ENCODE results near the gene FBXL17. TPM values are rescaled to one million over a fixed set of nuclear protein-coding genes. Genes with fewer than 3 reads are reported as not detected.

Gene FBXL17
- total RNA-seq, 1 donor from 2014 or later = 7.0 TPM

DNA sequence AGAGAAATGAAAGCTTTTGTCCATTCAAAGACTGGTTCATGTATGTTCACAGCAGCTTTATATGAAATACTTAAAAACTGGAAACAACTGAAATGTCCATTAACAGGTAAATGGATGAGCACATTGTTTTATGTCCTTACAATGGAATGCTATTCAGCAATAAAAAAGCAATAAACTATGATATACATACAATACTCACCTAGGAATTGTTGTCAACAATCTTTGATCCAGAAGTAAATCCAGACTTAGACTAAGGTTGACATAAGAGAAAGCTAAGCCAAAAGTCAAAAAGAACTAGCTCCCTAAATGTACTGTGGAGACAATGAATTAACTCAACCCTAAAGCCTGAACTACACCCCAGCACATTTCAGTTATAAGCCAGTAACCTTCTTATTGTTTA is 54.9 kb downstream of the FBXL17 start:
- Mint-ChIP-seq H3K36me3 (ENCODE audit: low read depth) (no peaks in the 10 kb centered on the region), H3K27me3 (ENCODE audit: low read depth) (no peaks in the 10 kb centered on the region), H3K4me1 (ENCODE audit: low read depth) (no peaks in the 10 kb centered on the region), H3K27ac (no peak overlapping the region), H3K4me3 (ENCODE audit: low read depth) (no peak overlapping the region), H3K9me3 (no peaks in the 10 kb centered on the region)
- DNase-seq (ENCODE audit: low spot score) = no peak
- intact Hi-C loops (cut with micrococcal nuclease) = no loop called here

DNA sequence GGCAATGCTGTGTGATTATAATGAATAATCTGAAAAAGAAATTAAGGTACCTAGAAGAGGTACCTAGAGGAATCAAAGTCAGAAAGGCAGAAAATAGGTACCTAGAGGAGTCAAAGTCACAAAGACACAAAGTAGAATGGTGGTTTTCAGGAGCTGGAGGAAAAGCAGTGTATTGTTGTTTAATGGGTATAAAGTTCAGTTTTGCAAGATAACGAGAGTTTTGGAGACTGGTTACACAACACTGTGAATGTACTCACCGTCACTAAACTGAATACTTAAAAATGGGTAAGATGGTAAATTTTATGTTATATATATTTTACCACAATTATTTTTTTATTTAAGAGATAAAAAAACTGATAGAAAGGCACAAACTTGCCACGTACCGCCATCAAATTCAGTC is 57.0 kb downstream of the FBXL17 start:
- Mint-ChIP-seq H3K4me3 (ENCODE audit: low read depth) (no peak overlapping the region), H3K36me3 (ENCODE audit: low read depth) (no peaks in the 10 kb centered on the region), H3K27ac (no peak overlapping the region), H3K27me3 (ENCODE audit: low read depth) (no peaks in the 10 kb centered on the region), H3K9me3 (no peaks in the 10 kb centered on the region), H3K4me1 (ENCODE audit: low read depth) (no peaks in the 10 kb centered on the region)
- no peak for DNase-seq (ENCODE audit: low spot score)
- intact Hi-C loops (cut with micrococcal nuclease) = no loop called here

DNA sequence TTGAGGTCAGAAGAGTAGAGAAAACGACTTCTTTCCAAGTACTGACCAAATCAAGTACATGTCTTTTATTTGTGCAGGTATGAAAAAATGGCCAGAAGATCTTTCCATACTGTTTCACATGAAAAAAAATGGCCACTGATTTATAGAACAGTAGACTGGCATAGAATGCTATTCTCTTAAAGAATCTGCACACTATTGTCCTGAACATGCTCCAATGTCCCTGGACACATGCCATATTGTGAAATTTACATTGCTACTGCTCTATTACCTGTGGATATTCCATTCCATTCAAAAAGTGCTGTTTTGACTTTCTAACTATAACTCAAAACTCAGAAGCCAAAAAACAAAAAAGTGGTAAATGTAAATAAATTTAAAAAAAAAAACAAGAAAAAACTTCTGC is 60.6 kb downstream of the FBXL17 start:
- no peaks in the 10 kb centered on the region for H3K9me3 Mint-ChIP-seq
- no peaks in the 10 kb centered on the region for H3K36me3 Mint-ChIP-seq (ENCODE audit: low read depth)
- no peaks in the 10 kb centered on the region for H3K27me3 Mint-ChIP-seq (ENCODE audit: low read depth)
- no peak overlapping the region for H3K4me3 Mint-ChIP-seq (ENCODE audit: low read depth)
- intact Hi-C loops (cut with micrococcal nuclease) = no loop called here
- no peak overlapping the region for H3K27ac Mint-ChIP-seq
- H3K4me1 Mint-ChIP-seq (ENCODE audit: low read depth) = no peaks in the 10 kb centered on the region
- DNase-seq (ENCODE audit: low spot score) = no peak

DNA sequence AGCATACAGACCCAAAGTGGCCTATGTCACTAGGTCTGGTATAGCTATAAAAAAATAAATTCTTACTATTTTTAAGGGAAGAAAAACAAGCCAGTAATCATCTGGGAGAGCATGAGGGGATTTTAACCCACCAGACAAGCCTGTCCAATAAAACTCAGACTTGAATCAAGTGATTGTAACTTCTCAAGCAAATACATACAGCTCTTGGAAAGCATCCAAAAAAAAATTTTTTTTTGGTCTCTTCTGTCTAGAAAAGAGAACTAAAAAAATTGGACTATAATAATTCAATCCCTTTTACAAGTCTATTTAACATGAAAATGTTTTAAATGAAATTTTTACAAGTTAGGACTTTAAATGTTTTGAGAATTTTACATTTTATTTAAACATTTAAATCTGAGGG is 61.7 kb downstream of the FBXL17 start:
- Mint-ChIP-seq H3K36me3 (ENCODE audit: low read depth) (no peaks in the 10 kb centered on the region), H3K27ac (no peak overlapping the region), H3K9me3 (no peaks in the 10 kb centered on the region), H3K27me3 (ENCODE audit: low read depth) (no peaks in the 10 kb centered on the region), H3K4me3 (ENCODE audit: low read depth) (no peak overlapping the region), H3K4me1 (ENCODE audit: low read depth) (no peaks in the 10 kb centered on the region)
- DNase-seq (ENCODE audit: low spot score) = no peak
- intact Hi-C loops (cut with micrococcal nuclease) = no loop called here

DNA sequence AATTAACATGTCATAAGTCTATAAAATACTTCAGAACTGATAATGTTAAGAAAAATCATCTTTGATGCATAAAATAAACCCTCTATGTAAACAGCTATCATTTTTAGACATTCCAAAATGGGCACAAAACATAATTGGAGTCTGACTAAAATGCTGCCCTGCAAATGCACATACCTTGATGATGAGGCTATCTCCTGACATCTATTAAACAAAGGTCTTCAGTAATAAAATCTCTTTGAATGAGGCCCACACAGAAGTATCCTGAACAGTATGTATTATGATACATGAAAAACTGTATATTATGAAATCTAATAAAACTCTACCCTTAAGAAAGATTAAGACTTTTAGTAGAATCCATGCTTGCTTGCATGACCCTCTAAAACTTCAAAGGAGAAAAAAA is 66.1 kb downstream of the FBXL17 start:
- Mint-ChIP-seq H3K27me3 (ENCODE audit: low read depth) (no peaks in the 10 kb centered on the region), H3K36me3 (ENCODE audit: low read depth) (no peaks in the 10 kb centered on the region), H3K9me3 (no peaks in the 10 kb centered on the region), H3K4me3 (ENCODE audit: low read depth) (no peak overlapping the region), H3K27ac (no peak overlapping the region), H3K4me1 (ENCODE audit: low read depth) (peaks cover 4% of the 10 kb centered on the region)
- no peak for DNase-seq (ENCODE audit: low spot score)
- intact Hi-C loops (cut with micrococcal nuclease) = no loop called here

DNA sequence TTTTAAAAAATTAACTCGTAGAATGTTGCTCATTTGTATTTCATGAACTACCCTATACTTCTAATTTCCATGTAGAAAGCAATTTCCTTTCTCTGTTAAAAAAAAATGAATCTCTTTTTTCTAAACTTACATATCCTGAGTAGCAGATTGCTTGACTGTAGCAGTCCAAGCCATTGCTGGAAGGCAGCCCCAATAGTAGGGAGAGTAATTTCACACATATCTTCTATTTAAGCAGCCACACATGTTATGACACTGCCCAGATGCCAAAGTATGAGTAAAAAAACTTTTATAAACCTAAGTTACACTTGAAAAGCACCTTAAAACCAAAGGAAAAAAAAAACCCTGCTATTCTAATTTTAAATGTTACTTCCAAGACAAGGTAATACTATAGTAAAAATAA is 69.6 kb downstream of the FBXL17 start:
- no peaks in the 10 kb centered on the region for H3K9me3 Mint-ChIP-seq
- H3K27me3 Mint-ChIP-seq (ENCODE audit: low read depth) = no peaks in the 10 kb centered on the region
- no peak for DNase-seq (ENCODE audit: low spot score)
- peaks cover 4% of the 10 kb centered on the region for H3K4me1 Mint-ChIP-seq (ENCODE audit: low read depth)
- no peak overlapping the region for H3K27ac Mint-ChIP-seq
- H3K36me3 Mint-ChIP-seq (ENCODE audit: low read depth) = no peaks in the 10 kb centered on the region
- intact Hi-C loops (cut with micrococcal nuclease) = no loop called here
- no peak overlapping the region for H3K4me3 Mint-ChIP-seq (ENCODE audit: low read depth)

DNA sequence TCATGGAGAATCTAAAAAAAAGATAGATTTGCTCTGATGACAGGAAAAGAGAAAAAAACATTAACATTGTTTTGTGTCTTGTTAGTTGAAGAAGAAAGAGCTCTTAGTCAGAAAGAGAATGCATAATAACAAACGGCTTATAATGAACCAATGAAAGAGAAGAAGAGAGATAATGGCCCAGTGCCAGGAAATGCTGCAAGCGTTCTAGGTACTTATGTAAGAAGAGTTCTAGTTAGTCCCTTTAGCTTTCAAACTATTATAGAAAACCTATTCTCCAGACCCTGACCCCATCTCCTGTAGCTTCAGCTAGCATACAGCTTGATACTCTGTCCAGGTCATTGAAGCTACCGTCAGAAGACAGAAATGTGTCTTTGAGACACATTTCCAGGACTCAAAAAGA is 70.2 kb downstream of the FBXL17 start:
- H3K27me3 Mint-ChIP-seq (ENCODE audit: low read depth) = no peaks in the 10 kb centered on the region
- peaks cover 4% of the 10 kb centered on the region for H3K4me1 Mint-ChIP-seq (ENCODE audit: low read depth)
- H3K9me3 Mint-ChIP-seq = no peaks in the 10 kb centered on the region
- intact Hi-C loops (cut with micrococcal nuclease) = no loop called here
- no peak for DNase-seq (ENCODE audit: low spot score)
- H3K4me3 Mint-ChIP-seq (ENCODE audit: low read depth) = no peak overlapping the region
- no peak overlapping the region for H3K27ac Mint-ChIP-seq
- H3K36me3 Mint-ChIP-seq (ENCODE audit: low read depth) = no peaks in the 10 kb centered on the region

DNA sequence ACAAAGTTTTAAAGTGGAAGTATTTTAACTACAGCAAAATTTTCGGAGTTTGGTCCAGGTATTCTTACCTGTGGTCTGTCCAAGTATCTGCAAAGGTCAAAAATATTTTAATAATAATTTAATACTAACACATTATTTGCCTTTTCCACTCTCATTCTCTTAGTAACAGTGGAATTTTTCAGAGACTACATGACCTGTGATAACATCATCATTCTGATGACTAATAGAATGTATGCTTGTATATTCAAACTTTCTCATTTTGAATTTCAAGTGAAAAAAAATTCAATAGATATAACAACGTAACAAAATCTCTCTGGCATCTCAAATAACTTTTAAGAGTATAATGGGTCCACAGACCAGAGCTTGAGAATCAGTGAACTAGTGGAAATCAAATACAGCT is 78.3 kb downstream of the FBXL17 start:
- Mint-ChIP-seq H3K4me3 (ENCODE audit: low read depth) (no peak overlapping the region), H3K36me3 (ENCODE audit: low read depth) (no peaks in the 10 kb centered on the region), H3K4me1 (ENCODE audit: low read depth) (no peaks in the 10 kb centered on the region), H3K27ac (no peak overlapping the region), H3K9me3 (no peaks in the 10 kb centered on the region), H3K27me3 (ENCODE audit: low read depth) (no peaks in the 10 kb centered on the region)
- DNase-seq (ENCODE audit: low spot score) = no peak
- intact Hi-C loops (cut with micrococcal nuclease) = no loop called here

DNA sequence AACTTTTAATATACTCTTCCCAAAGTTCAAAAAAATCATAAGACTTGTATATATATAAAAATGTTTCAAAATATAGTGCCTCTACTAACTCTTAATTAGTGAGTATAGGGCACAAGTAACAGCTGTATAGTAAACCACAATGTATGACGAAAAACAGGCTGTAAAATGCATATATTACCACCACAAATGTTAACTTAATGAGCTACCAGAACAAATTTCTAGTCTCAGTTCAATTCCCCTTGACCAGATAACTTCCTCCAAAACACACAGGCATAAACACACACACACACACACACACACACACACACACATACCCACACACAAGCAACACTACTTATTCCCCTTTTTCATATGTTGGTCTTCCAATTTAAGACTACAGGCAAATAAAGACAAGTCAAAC is 78.8 kb downstream of the FBXL17 start:
- intact Hi-C loops (cut with micrococcal nuclease) = no loop called here
- Mint-ChIP-seq H3K27me3 (ENCODE audit: low read depth) (no peaks in the 10 kb centered on the region), H3K9me3 (no peaks in the 10 kb centered on the region), H3K4me1 (ENCODE audit: low read depth) (no peaks in the 10 kb centered on the region), H3K27ac (no peak overlapping the region), H3K4me3 (ENCODE audit: low read depth) (no peak overlapping the region), H3K36me3 (ENCODE audit: low read depth) (no peaks in the 10 kb centered on the region)
- DNase-seq (ENCODE audit: low spot score) = no peak

DNA sequence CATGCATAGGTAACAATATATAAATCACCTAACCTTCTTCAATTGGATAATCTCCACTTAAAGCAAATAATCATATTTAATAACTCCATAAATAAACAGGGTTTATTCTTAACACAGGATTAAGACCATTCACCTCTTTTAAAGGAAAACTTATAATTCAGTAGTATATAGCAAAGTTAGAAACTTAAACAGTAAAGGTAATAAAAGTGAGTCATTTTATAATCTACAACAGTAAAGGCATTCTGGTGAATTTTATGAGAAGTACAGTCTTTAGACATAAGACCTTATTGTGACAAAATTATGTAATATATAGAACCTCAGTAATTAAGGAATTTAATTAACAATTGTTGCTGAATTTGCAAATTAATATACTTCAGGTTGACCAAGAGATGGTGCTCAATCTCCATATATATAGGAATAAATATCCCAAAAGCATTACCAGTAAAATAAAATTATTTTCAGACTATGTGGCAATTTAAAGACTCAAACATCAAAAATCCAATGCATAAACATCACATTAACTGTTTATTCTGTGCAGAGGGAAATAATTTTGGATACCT is 84.8 kb downstream of the FBXL17 start:
- no peak for DNase-seq (ENCODE audit: low spot score)
- intact Hi-C loops (cut with micrococcal nuclease) = no loop called here
- no peak overlapping the region for H3K4me3 Mint-ChIP-seq (ENCODE audit: low read depth)

DNA sequence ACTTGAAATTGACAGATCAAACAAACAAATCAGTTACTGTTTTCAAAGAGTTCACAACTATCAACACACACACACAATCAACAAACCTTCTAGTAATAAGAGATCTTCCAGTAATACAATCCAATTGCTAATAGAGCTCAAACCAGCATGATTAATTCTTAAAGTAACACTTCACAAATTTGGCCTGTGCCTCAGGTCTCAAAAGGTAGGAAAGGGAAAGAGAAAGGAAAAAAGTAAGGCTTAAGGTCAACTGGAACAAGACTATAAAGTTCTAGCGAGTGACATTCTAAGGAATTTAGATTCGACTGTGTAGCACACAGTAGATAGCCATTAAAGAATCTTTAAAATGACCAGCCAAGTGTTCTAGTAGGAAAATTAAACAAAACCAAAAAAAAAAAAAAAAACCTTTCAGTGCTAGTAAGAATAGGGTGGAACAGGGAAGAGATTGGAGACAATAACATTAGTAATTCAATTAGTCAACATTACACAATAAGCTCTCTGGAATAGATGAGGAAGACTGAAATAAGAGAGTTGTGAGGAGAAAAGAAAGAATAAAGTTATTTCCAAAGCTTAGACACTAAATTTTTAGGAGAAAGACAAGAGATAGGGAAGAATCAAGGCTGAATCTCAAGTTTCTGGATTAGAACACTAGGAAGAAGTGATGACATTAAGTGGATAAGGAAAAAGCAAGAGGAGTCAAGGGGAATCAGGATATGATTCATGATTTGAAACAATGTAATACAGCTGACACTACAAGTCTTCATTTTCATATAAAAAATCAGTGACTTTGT is 86.1 kb downstream of the FBXL17 start:
- Mint-ChIP-seq H3K4me1 (ENCODE audit: low read depth) (no peaks in the 10 kb centered on the region), H3K9me3 (no peaks in the 10 kb centered on the region), H3K27me3 (ENCODE audit: low read depth) (no peaks in the 10 kb centered on the region), H3K36me3 (ENCODE audit: low read depth) (no peaks in the 10 kb centered on the region), H3K4me3 (ENCODE audit: low read depth) (no peak overlapping the region), H3K27ac (no peak overlapping the region)
- DNase-seq (ENCODE audit: low spot score) = no peak
- intact Hi-C loops (cut with micrococcal nuclease) = no loop called here

More for the DNA sequence above, 84.8 kb downstream of the FBXL17 start:
- H3K36me3 Mint-ChIP-seq (ENCODE audit: low read depth) = no peaks in the 10 kb centered on the region
- H3K27ac Mint-ChIP-seq = no peak overlapping the region
- no peaks in the 10 kb centered on the region for H3K9me3 Mint-ChIP-seq
- H3K4me1 Mint-ChIP-seq (ENCODE audit: low read depth) = no peaks in the 10 kb centered on the region
- no peaks in the 10 kb centered on the region for H3K27me3 Mint-ChIP-seq (ENCODE audit: low read depth)

DNA sequence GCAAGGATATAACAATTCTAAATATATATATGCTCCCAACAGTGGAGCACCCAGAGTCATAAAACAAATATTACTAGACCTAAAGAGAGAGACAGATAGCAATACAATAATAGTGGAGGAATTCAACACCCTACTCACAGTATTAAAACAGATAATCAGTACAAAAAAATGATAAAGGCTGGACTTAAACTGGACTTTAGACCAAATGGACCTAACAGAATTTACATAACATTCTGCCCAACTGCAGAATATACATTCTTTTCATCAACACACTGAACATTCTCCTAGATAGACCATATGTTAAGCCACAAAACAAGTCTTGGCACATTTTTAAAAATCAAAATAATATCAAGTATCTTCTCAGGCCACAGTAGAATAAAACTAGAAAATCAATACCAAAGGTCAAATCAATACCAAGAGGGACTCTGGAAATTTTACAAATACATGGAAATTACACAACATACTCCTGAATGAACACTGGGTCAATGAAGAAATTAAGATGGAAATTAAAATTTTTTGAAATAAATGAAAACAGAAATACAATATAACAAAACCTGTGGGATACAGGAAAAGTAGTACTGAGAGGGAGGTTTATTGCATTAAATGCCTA is 100.8 kb downstream of the FBXL17 start:
- no peak for DNase-seq (ENCODE audit: low spot score)
- no peak overlapping the region for H3K4me3 Mint-ChIP-seq (ENCODE audit: low read depth)
- no peaks in the 10 kb centered on the region for H3K36me3 Mint-ChIP-seq (ENCODE audit: low read depth)
- intact Hi-C loops (cut with micrococcal nuclease) = no loop called here
- no peak overlapping the region for H3K27ac Mint-ChIP-seq
- H3K4me1 Mint-ChIP-seq (ENCODE audit: low read depth) = peaks cover 4% of the 10 kb centered on the region
- peaks cover 12% of the 10 kb centered on the region for H3K9me3 Mint-ChIP-seq
- H3K27me3 Mint-ChIP-seq (ENCODE audit: low read depth) = no peaks in the 10 kb centered on the region

DNA sequence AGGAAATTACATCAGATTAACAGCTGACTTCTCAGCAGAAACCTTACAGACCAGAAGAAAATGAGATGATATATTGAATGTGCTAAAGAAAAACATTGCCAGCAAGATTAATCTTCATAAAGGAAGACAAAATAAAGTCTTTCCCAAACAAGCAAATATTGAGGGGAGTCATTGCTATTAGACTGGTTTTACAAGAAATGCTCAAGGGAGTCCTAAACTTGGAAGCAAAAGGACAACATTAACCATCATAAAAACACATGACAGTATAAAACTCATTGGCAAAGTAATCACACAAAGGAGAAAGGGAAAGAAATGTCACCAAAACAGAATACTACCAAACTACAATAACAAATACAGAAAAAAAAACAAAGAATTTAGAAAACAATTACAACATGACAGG is 101.7 kb downstream of the FBXL17 start:
- H3K4me3 Mint-ChIP-seq (ENCODE audit: low read depth) = no peak overlapping the region
- H3K9me3 Mint-ChIP-seq = peaks cover 12% of the 10 kb centered on the region
- no peaks in the 10 kb centered on the region for H3K36me3 Mint-ChIP-seq (ENCODE audit: low read depth)
- intact Hi-C loops (cut with micrococcal nuclease) = no loop called here
- no peaks in the 10 kb centered on the region for H3K27me3 Mint-ChIP-seq (ENCODE audit: low read depth)
- H3K4me1 Mint-ChIP-seq (ENCODE audit: low read depth) = peaks cover 4% of the 10 kb centered on the region
- no peak overlapping the region for H3K27ac Mint-ChIP-seq
- no peak for DNase-seq (ENCODE audit: low spot score)
